HCT116 (cell line): ENCODE data around the gene RBM47. TPM values are rescaled to one million over a fixed set of nuclear protein-coding genes. Genes with fewer than 3 reads are reported as not detected.

Experiments
- ATAC-seq: fragments of 200-7000 bp; cut with Tn5 transposase; 2 replicates; pipeline ENCODE4 v1.9.1; 2020; ENCODE audit warnings: mild to moderate bottlenecking, moderate library complexity
- BruUV-seq: library from RNA; stranded (reverse); fragments of 400-500 nt; replicated peaks from 2 replicates; lab custom pipeline; 2021; lab: Mats Ljungman, UMichigan
- CTCF ChIA-PET: fragments of 300-600 bp; sonication (Branson Sonifier 250); formaldehyde crosslinking; loops from one replicate; lab custom pipeline; 2021; ENCODE audit warnings: antibody characterized with exemption; lab: Charles Lee
- POLR2A ChIA-PET: fragments of 300-600, 350-600 bp; sonication (Branson Sonifier 250); formaldehyde crosslinking; loops from one replicate; lab custom pipeline; 2021; ENCODE audit warnings: antibody characterized with exemption; lab: Charles Lee
- RAD21 ChIA-PET, 2 experiments: fragments of 300-600 bp; sonication (Branson Sonifier 250); formaldehyde crosslinking; loops; one replicate each; lab custom pipeline; 2023; ENCODE audit warnings: low total read pairs in 2 of 2; ENCODE audit not compliant: uncharacterized antibody in 2 of 2, unreplicated experiment in 2 of 2, low non-redundant PET in 1 of 2; lab: Charles Lee
- DNase-seq: peaks from one replicate; pipeline ENCODE4 v3.0.0-alpha.2; 2010; ENCODE audit warnings: low read depth, low spot score
- H2AFZ ChIP-seq: fragments of 200-600 bp; shearing (Covaris generic), sonication (generic); 2 replicates; pipeline ENCODE4 v1.6.1; 2017; ENCODE audit warnings: low read depth, mixed run types, mixed read lengths, antibody characterized with exemption, low read length; ENCODE audit not compliant: poor library complexity, severe bottlenecking
- H3K27ac ChIP-seq: 2 replicates; pipeline ENCODE4 v1.5.1; 2012; ENCODE audit warnings: low read depth, low read length
- H3K27me3 ChIP-seq: fragments of 200-600 bp; sonication (generic); 2 replicates; pipeline ENCODE4 v1.6.1; 2016; ENCODE audit warnings: mixed run types, low read length, mixed read lengths; ENCODE audit not compliant: insufficient read depth
- H3K36me3 ChIP-seq, 2 experiments: fragments of 200-500 bp in 1 of 2; fragments of 200-600 bp in 1 of 2; sonication (Bioruptor generic) in 1 of 2; sonication (generic) in 1 of 2; 2 replicates each; pipeline versions ENCODE4 v1.5.1 to v1.6.1; 2014 to 2016; ENCODE audit warnings: low read length in 2 of 2, inconsistent platforms in 1 of 2, mixed read lengths in 1 of 2, mixed run types in 1 of 2; ENCODE audit not compliant: insufficient read depth in 2 of 2, control insufficient read depth in 1 of 2
- H3K4me1 ChIP-seq, 2 experiments: fragments of 200-600 bp in 1 of 2; sonication (generic) in 1 of 2; 2 replicates each; pipeline versions ENCODE4 v1.5.1 to v1.6.1; 2012 to 2017; ENCODE audit warnings: low read length in 2 of 2, inconsistent platforms in 1 of 2, mild to moderate bottlenecking in 1 of 2, mixed read lengths in 1 of 2, mixed run types in 1 of 2, moderate library complexity in 1 of 2; ENCODE audit not compliant: insufficient read depth in 2 of 2, control insufficient read depth in 1 of 2
- H3K4me2 ChIP-seq: fragments of 200-600 bp; sonication (generic); 2 replicates; pipeline ENCODE4 v1.6.1; 2017; ENCODE audit warnings: mixed run types, low read length, mixed read lengths
- H3K4me3 ChIP-seq, 2 experiments: fragments of 200-600 bp in 1 of 2; sonication (generic) in 1 of 2; replicated peaks in 1 of 2; 2 replicates each; pipeline ENCODE4 v1.5.1; 2011 to 2016; ENCODE audit warnings: low read length in 2 of 2, control low read depth in 1 of 2, low read depth in 1 of 2, mild to moderate bottlenecking in 1 of 2, mixed read lengths in 1 of 2, mixed run types in 1 of 2
- H3K79me2 ChIP-seq: fragments of 200-600 bp; sonication (generic); 2 replicates; pipeline ENCODE4 v1.6.1; 2017; ENCODE audit warnings: mild to moderate bottlenecking, mixed run types, low read length, moderate library complexity, mixed read lengths; ENCODE audit not compliant: insufficient read depth
- H3K9ac ChIP-seq: fragments of 200-600 bp; sonication (generic); 2 replicates; pipeline ENCODE4 v1.6.1; 2016; ENCODE audit warnings: low read length, mixed read lengths
- H3K9me2 ChIP-seq: fragments of 200-600 bp; sonication (generic), shearing (Covaris generic); 2 replicates; pipeline ENCODE4 v1.6.1; 2017; ENCODE audit warnings: mixed run types, mild to moderate bottlenecking, moderate library complexity; ENCODE audit not compliant: insufficient read depth
- H3K9me3 ChIP-seq, 2 experiments: fragments of 200-500 bp in 1 of 2; fragments of 200-600 bp in 1 of 2; sonication (Bioruptor generic) in 1 of 2; sonication (generic) in 1 of 2; 2 replicates each; pipeline ENCODE4 v1.6.1; 2014 to 2017; ENCODE audit warnings: low read length in 2 of 2, mixed read lengths in 2 of 2, inconsistent platforms in 1 of 2, low read depth in 1 of 2, mild to moderate bottlenecking in 1 of 2, mixed run types in 1 of 2, moderate library complexity in 1 of 2; ENCODE audit not compliant: control insufficient read depth in 1 of 2, insufficient read depth in 1 of 2
- H4K20me1 ChIP-seq: fragments of 200-600 bp; sonication (generic), shearing (Covaris generic); 2 replicates; pipeline ENCODE4 v1.6.1; 2017; ENCODE audit warnings: mixed run types, mild to moderate bottlenecking, moderate library complexity; ENCODE audit not compliant: insufficient read depth
- CBX3 ChIP-seq: IDR thresholded peaks from 2 replicates; pipeline ENCODE4 v1.6.1; 2012; ENCODE audit warnings: low read depth
- CEBPB ChIP-seq: IDR thresholded peaks from 2 replicates; pipeline ENCODE4 v1.6.1; 2012; ENCODE audit warnings: low read depth
- CTCF ChIP-seq, 3 experiments: fragments of 200-600 bp in 1 of 3; sonication (generic) in 1 of 3; IDR thresholded peaks in 2 of 3; conservative IDR thresholded peaks in 1 of 3; 2 replicates each; pipeline ENCODE4 v1.5.1; 2012 to 2017; ENCODE audit warnings: low read depth in 2 of 3, low read length in 2 of 3, antibody characterized with exemption in 1 of 3, borderline replicate concordance in 1 of 3, control low read depth in 1 of 3, mild to moderate bottlenecking in 1 of 3, mixed read lengths in 1 of 3, mixed run types in 1 of 3, moderate library complexity in 1 of 3; ENCODE audit not compliant: insufficient read depth in 1 of 3
- EGR1 ChIP-seq: IDR thresholded peaks from 2 replicates; pipeline ENCODE4 v1.6.1; 2012; ENCODE audit warnings: low read depth
- ELF1 ChIP-seq: IDR thresholded peaks from 2 replicates; pipeline ENCODE4 v1.6.1; 2012; ENCODE audit warnings: low read depth, borderline replicate concordance
- EZH2 ChIP-seq: fragments of 200-600 bp; sonication (generic); IDR thresholded peaks from 2 replicates; pipeline ENCODE4 v1.6.1; 2017; ENCODE audit warnings: antibody characterized with exemption, mixed run types
- EZH2phosphoT487 ChIP-seq: fragments of 200-600 bp; IDR thresholded peaks from 2 replicates; pipeline ENCODE4 v1.6.1; 2018; ENCODE audit warnings: antibody characterized with exemption, borderline replicate concordance
- FOSL1 ChIP-seq: IDR thresholded peaks from 2 replicates; pipeline ENCODE4 v1.6.1; 2012; ENCODE audit warnings: low read depth
- JUND ChIP-seq: IDR thresholded peaks from 2 replicates; pipeline ENCODE4 v1.6.1; 2012
- MAX ChIP-seq: IDR thresholded peaks from 2 replicates; pipeline ENCODE4 v1.6.1; 2012
- POLR2AphosphoS5 ChIP-seq: IDR thresholded peaks from 2 replicates; pipeline ENCODE4 v1.6.1; 2011; ENCODE audit warnings: mild to moderate bottlenecking, low read depth, low read length, moderate library complexity
- RAD21 ChIP-seq: IDR thresholded peaks from 2 replicates; pipeline ENCODE4 v1.6.1; 2012; ENCODE audit warnings: low read depth, mild to moderate bottlenecking
- REST ChIP-seq: IDR thresholded peaks from 2 replicates; pipeline ENCODE4 v1.6.1; 2012; ENCODE audit warnings: low read depth
- SIN3A ChIP-seq: IDR thresholded peaks from 2 replicates; pipeline ENCODE4 v1.6.1; 2012; ENCODE audit warnings: low read depth
- SP1 ChIP-seq: IDR thresholded peaks from 2 replicates; pipeline ENCODE4 v1.6.1; 2012; ENCODE audit warnings: low read depth
- SRF ChIP-seq: IDR thresholded peaks from 2 replicates; pipeline ENCODE4 v1.6.1; 2012; ENCODE audit warnings: low read depth
- TCF7L2 ChIP-seq: IDR thresholded peaks from 2 replicates; pipeline ENCODE4 v1.7.0; 2011; ENCODE audit warnings: borderline replicate concordance, inconsistent platforms; ENCODE audit not compliant: insufficient read depth, insufficient read length; ENCODE audit errors: extremely low read depth
- YY1 ChIP-seq: IDR thresholded peaks from 2 replicates; pipeline ENCODE4 v1.6.1; 2011; ENCODE audit warnings: low read length, low read depth, moderate library complexity, mild to moderate bottlenecking; ENCODE audit not compliant: insufficient replicate concordance; ENCODE audit errors: extremely low read depth
- ZFX ChIP-seq: fragments of 450-650 bp; IDR thresholded peaks from 2 replicates; pipeline ENCODE4 v1.6.1; 2017
- intact Hi-C: fragments of 100-400 bp; cut with micrococcal nuclease; formaldehyde crosslinking; loops from 2 replicates; pipeline ENCODE4 v1.10.0; 2022
- total RNA-seq: library from RNA; stranded (reverse); gene quantifications from one replicate; pipeline ENCODE4 v1.2.1, GENCODE V29; 2021; ENCODE audit not compliant: unreplicated experiment
- TF ChIP-seq, protein P1 (sequence below): IDR thresholded peaks from 2 replicates; pipeline ENCODE4 v1.6.1; 2012

RBM47 gene
- total RNA-seq, 1 experiment from 2014 or later: 22.2 TPM

- DNase-seq (no peak), ATAC-seq (no peak)
- ChIA-PET RAD21 (no interaction called here), POLR2A (no interaction called here), CTCF (no interaction called here)
- H3K79me2 ChIP-seq: no peaks in the 10 kb centered on the region
- H3K4me2 ChIP-seq: no peak overlapping the region
- no peaks in the 10 kb centered on the region for H3K9me2 ChIP-seq
- BruUV-seq: no TSS peak
- no peaks in the 10 kb centered on the region for H3K36me3 ChIP-seq
- no peaks in the 10 kb centered on the region for H3K9me3 ChIP-seq
- TF ChIP-seq CBX3: no peak
- no peak for TF ChIP-seq POLR2AphosphoS5
- TF ChIP-seq EZH2phosphoT487: no peak
- no peak for TF ChIP-seq ELF1
- no peak for TF ChIP-seq REST
- no peak for TF ChIP-seq RAD21
- TF ChIP-seq FOSL1: no peak
- no peak for TF ChIP-seq CTCF (IDR thresholded peaks at IDR 0.05 in 2 of 3, conservative IDR thresholded peaks at IDR 0.05 in 1 of 3; ENCODE audit: borderline replicate concordance in 1 of 3, insufficient read depth in 1 of 3, low read depth in 2 of 3, low read length in 2 of 3)
- no peak for TF ChIP-seq TCF7L2
- no peak for TF ChIP-seq EGR1
- TF ChIP-seq, protein P1, sequence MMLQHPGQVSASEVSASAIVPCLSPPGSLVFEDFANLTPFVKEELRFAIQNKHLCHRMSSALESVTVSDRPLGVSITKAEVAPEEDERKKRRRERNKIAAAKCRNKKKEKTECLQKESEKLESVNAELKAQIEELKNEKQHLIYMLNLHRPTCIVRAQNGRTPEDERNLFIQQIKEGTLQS: no peak
- TF ChIP-seq SP1: no peak
- no peak for TF ChIP-seq CEBPB
- TF ChIP-seq JUND: no peak
- TF ChIP-seq SIN3A: no peak
- no peak for TF ChIP-seq MAX
- TF ChIP-seq YY1: no peak
- TF ChIP-seq EZH2: no peak
- TF ChIP-seq ZFX: no peak
- TF ChIP-seq SRF: no peak
- no peak overlapping the region for H3K4me3 ChIP-seq
- intact Hi-C loops: no loop called here
- H3K4me1 ChIP-seq: peaks cover 0 to 4% of the 10 kb centered on the region in 2 experiments; a peak in 2 of 4 replicates
- no peak overlapping the region for H3K9ac ChIP-seq
- H3K27ac ChIP-seq: no peak overlapping the region
- H2AFZ ChIP-seq: no peak overlapping the region
- H3K27me3 ChIP-seq: no peaks in the 10 kb centered on the region
- H4K20me1 ChIP-seq: no peaks in the 10 kb centered on the region
Observed at GRCh38 chr4:40582413-40582812, 47.3 kb downstream of the RBM47 start.
